ENCODE measurements around the gene STK26.
"Not testable (repeated sequence)": the region's sequence is repeated elsewhere in the genome, so short reads cannot be mapped to it uniquely, and the experiment has no call there.

STK26 gene

DNA sequence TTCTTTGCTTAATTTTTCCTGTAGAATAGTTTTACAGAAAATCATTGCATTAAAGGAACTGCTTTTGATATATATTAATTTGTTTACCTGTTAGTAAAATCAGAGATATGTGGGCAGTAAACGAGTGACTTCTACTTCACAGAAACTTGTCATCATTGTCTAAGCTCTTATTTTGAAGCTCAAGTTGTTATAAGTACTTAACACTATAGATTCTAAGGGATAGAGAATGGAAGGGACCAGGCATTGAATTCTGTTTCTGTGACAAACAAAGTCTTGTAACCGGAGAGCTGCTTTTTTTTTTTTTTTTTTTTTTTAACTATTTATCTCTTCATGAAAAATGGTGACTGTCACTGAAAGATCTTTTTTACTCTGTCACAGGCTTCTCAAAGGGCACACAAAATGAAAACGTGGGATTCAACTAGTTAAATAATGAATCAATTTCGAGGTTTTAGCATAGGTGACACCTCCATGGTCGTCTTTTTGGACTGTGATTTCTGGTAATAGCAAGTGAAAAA, 14.4 kb downstream of the STK26 start:
- no peak for DNase-seq (ENCODE audit: low spot score)

DNA sequence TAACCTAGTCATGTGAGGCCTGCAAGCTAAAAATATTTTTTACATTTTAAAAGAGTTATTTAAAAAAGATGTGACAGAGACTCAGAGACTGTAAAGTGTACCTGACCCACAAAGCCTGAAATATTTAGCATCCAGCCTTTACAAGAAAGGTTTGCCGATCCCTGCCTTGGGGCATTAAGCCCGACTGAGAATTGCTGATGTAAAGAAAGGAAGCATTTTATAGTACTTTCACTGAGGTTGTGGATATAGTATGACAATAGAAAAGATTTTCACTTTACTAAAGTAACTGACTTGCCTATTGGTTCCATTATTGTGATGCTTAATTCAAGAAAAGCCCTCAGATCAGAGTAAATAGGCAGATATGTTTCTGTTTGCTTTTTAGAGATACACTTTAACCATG, 17.0 kb downstream of the STK26 start:
- DNase-seq (ENCODE audit: low spot score) = no peak

DNA sequence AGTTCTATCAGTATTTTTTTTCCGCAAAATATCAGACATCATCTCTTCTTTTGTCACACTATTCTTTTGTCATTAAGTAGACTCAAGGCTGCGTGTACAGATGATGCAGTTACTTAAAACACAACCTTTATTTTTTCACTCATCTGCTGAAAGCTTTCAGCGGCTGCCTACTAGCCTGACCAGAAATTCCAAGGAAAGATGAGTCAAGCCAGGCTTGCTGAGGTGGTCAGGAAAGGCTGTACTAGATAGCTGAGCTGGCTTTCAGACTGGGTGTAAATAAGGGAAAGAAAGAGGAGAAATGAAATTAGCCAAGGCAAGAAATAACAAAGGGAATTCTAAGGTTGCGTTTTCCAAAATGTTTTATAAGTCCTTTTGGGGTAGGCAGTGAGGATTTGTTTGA, 17.9 kb downstream of the STK26 start:
- no peak for DNase-seq (ENCODE audit: low spot score)

DNA sequence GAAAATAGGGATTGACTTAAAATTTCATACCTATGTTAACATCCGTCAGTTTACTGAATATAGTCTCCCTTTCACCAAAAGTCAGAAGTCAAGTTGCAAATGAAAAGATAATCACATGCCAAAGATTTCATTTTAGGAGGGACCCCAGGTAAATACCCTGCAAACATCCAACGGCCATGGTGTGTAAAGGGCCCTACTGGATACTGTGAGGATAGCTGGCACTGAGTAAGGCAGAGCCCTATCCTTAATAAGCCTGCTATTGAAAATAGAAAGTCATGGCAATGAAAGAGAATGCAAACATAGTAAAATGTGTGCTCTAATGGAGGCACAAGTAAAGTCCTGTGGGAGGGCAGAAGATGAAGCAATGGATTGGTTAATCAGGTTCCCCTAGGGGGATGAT, 20.9 kb downstream of the STK26 start:
- DNase-seq (ENCODE audit: low spot score) = no peak

DNA sequence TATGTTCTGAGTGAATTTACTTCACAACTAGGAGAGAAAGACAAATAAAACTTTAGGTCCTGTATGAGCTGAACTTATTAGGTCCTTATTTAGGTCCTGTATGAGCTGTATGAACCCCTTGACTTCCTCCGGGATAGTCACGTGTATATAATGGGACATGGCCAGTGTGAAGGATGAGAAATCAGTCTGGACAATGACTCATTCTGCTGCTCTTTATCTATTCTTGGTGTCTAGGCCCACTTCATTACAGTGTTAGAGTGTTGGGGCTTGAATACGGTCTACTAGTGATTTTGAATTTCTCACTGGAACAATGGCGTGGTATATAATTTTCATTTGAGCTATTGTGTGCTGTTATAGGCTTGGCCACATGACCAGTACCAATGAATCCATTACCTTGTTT, 21.9 kb downstream of the STK26 start:
- no peak for DNase-seq (ENCODE audit: low spot score)

DNA sequence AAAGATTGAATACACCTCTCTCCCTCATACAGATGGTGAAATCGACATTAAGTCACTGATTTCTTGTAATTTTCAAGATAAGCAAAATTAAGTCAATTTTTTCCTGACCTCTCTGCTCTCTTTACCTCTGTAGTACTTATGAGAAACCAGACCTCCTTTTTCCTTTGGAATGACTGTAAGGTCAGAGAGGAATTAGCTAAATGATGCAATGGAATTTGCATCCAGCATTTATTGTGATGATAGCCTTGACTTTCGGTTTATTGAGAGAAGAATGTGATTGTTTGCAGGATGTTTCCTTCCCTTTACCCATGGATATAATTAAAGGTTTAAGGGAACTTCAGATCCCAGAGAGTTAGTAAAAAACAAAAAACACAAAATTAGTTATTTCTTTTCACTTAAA, 22.4 kb downstream of the STK26 start:
- DNase-seq (ENCODE audit: low spot score) = no peak

DNA sequence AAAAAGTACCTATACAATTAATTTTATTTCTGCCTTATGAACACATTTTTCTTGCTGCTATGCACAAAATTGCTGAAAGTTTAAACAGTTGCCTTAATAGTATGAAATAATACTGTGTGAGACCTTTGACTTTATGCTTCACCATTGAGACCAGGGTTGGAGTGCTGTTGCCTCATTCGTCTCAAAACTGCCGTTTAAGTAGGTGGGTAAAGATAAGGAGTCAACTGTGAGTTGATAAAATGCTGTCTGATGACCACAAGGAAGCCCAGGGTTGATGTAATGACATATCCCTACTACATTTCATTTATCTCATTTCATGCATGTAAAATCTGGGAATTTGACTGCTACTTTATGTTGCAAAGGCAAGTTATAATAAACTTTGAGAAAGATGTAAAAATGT, 23.4 kb downstream of the STK26 start:
- no peak for DNase-seq (ENCODE audit: low spot score)

DNA sequence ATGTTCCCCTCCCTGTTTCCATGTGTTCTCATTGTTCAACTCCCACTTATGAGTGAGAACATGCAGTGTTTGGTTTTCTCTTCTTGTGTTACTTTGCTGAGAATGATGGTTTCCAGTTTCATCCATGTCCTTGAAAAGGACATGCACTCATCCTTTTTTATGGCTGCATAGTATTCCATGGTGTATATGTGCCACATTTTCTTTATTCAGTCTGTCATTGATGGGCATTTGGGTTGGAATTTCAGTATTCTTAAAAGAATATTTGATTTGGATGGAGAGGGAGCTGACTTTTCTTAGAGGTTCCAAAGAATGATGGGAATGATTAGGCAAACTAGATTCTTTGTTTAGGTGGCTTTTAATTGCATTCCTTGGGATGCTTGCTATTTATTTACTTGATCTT, 28.7 kb downstream of the STK26 start:
- not testable (repeated sequence) for DNase-seq (ENCODE audit: low spot score)

DNA sequence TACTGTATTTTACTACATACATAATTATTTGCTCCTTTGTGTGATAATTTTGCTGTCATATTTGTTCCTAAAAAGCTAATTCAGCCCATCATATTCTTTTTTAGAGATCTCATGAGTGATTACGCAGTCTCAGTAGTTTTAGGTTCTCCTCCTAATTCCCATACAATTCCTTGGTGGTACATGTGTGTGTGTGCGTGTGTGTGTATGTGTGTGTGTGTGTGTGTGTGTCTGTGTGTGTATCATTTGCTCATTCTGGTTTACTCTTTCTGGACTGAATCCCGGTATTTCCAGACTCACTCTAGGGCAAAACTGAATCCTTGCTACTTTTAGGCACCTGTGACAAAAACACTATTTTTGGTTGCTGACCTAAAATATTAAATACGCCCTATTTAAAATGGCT, 34.9 kb downstream of the STK26 start:
- no peak for DNase-seq (ENCODE audit: low spot score)

DNA sequence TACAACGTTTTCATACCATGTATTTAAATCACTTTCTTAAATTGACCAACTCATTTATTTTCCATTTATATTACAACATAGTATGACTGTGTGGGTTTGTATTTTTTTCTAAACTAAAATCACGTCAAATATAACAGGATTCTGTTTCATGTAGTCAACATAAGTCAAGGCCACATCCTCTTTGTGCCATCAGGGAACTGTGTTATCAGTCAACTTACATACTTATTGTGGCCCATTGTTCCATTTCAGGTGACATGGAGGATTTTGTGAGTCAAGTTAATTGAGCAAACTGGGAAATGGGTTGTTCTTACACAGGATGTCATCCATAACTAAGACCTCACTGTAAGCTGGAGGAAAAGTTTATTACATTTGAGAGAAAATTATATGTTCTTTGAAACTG, 35.9 kb downstream of the STK26 start:
- no peak for DNase-seq (ENCODE audit: low spot score)

DNA sequence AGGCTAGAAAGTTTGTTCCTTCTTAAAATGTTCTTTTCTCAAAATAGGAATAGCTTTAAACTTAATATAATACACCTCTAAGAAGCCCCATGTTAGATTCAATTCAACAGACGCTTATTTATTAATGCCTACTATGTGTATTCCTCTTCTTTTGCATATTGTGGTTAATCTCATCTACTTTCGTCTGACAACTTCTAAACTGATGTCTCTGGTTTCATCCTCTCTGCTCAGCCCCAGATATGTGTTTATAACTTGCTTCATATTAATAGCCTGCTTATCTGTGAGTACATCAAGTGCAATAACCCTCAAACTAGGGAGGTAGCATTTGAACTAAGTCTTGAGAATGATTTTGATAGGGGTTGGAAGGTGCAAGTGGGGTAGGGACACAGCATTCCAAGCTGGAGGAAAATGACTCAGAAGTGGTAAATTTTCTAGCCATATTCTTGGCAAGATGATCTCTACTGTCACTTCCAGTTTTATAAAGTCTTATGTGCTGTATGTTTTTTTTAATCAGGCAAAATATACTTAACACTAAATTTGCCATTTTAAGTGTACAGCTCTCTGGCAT, 37.0 kb downstream of the STK26 start:
- DNase-seq (ENCODE audit: low spot score) = no peak

DNA sequence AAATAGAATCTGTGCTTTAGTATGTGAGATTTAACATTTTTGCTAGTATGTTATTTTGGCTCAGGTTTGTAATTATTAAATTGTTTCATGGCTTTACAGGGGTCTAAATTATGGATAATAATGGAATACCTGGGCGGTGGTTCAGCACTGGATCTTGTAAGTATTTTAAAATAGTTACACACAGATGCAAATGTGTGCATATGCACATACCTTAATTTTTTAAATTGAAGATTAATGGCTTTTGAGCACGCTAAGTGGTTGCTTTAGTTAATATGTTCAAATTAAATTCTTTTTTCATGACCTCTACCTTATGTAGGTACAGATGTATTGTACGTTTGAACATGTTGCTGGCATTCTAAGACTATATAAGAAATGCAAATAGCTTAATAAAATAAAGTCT, 40.2 kb downstream of the STK26 start:
- DNase-seq (ENCODE audit: low spot score) = no peak

DNA sequence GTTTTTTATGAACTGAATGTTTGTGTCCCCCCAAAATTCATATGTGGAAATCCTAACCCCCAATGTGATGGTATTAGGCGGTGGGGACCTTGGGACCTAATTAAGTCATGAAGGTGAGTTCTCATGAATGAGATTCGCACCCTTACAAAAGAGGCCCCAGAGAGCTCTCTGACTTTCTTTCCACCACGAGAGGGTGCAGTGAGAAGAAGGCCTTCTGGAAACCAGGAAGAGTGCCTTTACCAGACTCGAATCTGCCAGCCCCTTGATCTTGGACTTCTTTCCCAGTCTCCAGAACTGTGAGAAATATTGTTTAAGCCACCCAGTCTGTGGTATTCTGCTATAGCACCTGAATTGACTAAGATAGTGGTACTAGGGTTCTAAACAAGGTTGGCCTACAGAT, 40.8 kb downstream of the STK26 start:
- no peak for DNase-seq (ENCODE audit: low spot score)

DNA sequence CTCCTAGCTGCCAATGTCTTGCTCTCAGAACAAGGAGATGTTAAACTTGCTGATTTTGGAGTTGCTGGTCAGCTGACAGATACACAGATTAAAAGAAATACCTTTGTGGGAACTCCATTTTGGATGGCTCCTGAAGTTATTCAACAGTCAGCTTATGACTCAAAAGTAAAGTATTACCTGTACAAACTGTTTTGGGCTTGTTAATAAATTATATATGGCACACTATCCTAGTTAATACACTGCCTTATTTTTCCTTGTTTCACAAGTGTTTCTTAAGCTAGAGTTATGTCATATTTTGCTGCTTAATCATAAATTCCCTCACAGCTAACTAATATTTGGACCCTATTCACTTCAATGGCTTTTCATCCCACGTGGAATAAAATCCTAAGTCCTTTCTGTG, 45.3 kb downstream of the STK26 start:
- DNase-seq (ENCODE audit: low spot score) = no peak

DNA sequence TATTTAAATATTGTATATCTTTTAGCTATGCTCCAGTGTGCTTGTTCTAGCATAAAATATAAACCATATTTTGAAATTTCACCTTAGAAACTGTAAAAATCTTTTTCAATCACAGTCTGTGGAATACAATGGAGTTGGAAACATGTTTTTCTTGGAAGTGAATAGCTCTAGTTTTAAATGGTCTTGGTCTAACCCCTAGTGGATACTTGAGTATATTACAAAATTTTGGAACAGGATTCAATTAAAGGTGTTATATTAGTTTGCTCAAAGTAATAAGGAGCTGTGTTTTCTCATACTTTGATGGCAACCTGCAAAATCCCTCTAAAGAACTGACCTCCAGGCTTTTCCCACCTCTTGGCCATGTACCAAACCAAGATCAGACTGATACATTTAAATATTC, 48.2 kb downstream of the STK26 start:
- DNase-seq (ENCODE audit: low spot score) = peak; percentile 11

DNA sequence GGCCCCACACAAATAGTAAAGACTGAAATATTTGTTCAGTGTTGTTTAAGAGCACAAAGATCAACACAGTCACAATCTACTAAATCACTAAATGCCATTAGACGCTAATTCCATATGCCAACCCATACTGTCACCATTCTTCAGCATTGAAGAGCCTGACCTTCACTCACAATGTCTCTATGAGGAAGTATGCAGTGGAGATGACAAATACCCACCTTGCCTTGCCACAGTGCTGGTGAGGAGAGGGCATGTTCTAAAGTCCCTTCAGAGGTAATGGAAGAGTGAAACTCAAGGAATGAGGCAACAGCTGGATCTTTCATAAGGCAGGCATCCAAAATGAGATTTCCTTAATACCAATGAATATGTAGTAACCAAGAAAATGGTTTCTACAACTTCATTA, 54.3 kb downstream of the STK26 start:
- DNase-seq (ENCODE audit: low spot score) = no peak

DNA sequence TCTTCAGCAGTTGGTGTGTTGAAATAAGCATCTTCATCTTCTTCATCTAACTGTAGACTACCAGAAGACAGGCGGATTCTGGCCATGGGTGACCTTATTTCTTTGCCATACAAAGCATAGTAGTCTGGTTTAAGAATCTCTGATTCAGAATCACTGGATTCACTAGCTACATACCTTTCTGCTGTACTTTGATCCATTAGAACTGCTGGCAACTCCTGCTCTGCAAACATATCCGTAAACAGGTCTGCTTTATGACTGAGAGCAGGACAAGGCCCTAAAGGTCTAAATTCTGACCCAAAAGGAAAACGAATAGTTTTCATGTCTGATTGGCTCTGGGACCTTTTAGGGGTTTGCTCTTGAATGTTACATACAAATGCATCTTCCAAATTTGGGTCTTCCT, 54.8 kb downstream of the STK26 start:
- no peak for DNase-seq (ENCODE audit: low spot score)

DNA sequence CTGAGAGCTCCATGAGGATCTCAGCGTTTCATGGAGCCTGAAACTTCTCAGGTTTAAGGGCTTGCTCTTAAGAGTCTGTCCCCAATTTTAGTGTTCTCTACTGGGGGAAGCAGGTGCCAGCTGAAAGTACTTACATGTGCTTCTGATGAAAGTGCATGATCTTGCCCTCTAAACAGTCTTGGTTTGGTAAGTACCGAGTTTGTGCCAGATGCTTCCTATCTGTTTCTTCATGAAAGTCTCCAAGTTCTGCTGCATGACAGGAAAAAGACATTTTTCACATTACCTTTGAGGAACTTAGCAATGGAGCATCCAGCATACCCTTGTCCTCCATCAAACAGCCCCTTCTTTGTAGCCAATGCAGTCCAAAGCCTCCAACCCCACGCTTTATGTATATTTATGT, 62.7 kb downstream of the STK26 start:
- no peak for DNase-seq (ENCODE audit: low spot score)

DNA sequence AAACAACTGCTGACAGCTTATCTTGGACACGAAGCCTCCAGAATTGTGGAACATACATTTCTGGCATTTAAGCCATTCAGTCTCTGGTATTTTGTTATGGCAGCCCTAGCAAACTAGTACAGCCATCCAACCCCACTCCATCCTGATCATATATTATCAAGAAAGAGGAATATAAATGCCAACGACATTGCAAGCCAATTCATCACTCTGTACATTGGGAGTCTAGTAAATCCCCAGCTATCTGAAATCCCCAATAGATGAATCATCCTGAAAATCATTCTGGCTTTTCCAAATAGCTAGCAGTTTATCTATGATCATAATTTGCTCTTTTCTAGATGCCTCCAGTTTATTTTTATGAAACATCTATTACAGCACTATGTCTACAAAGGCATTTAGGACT, 63.6 kb downstream of the STK26 start:
- no peak for DNase-seq (ENCODE audit: low spot score)

DNA sequence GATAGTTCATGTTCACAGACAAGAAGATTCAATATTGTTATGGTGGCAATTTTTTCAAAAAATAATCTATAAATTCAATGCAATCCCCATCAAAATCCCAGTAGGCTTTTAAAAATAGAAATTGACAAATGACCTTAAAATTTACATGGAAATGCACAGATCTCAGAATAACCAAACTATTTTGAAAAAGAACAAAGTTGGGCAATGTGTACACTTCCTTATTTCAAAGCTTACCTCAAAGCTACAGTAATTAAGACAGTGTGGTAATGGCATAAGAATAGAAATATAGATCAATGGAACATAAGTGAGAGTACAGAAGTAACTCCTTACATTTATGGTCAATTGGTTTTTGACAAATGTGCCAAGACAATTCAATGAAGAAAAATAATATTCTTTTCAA, 65.8 kb downstream of the STK26 start:
- no peak for DNase-seq (ENCODE audit: low spot score)

DNA sequence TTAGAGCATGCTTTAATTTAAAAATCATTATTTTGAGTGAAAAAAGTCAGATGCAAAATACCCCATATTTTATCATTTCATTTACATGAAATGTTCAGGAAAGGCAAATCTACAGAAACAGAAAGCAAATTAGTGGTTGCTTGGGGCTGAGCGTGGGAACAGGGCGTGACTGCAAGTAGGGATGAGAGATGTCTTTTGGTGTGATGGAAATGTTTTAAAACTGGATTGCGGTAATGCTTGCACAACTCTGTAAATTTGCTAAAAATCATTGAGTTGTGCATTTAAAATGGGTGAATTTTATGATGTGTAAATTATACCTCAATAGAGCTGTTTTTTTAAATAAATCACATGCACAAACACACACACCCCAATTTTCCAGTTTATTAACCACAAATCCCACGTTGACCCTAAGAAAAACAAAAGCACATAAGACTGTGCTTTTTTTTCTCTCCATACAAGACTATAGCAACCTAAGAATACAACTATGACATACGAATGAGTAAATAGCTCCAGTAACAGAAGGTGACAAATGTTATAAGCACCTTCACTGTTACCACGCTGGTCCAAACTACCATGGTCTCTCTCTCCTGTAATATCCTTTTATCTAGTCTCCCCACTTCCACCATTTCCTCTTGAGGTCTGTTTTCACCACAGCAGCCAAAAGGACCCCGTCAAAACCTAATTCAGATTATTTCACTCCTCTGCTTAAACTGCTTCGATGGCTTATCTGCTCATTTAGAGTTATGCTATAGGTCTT, 67.5 kb downstream of the STK26 start:
- DNase-seq (ENCODE audit: low spot score) = no peak

DNA sequence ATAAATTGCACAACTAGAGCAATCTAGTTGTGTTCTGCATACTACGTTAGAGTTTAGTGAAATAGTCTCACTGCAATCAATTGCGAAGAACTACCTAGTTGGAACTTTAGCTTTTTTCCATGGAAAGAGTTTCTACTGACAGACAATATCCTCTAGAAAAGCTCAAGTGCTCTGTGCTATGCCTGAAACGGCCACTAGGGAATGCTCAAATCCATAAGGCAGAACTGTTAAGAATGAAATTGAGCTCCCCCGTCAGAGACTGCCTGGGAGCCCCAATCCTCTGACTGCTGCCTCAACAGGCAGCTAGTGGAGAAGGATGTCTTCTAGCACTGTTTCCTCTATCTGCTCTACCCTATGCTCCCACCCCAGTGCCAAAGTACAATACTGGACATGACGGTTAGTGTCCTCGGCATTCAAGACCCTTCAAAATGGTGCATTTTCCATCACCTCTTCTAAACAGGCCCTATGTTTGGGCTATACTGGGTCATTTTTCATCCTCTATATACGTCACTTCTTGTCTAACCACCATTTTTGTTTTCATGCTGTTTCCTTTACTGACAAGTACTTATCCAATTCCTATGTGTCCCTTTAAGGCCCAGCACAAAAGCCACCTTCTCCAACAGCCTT, 69.5 kb downstream of the STK26 start:
- DNase-seq (ENCODE audit: low spot score) = peak; percentile 66

DNA sequence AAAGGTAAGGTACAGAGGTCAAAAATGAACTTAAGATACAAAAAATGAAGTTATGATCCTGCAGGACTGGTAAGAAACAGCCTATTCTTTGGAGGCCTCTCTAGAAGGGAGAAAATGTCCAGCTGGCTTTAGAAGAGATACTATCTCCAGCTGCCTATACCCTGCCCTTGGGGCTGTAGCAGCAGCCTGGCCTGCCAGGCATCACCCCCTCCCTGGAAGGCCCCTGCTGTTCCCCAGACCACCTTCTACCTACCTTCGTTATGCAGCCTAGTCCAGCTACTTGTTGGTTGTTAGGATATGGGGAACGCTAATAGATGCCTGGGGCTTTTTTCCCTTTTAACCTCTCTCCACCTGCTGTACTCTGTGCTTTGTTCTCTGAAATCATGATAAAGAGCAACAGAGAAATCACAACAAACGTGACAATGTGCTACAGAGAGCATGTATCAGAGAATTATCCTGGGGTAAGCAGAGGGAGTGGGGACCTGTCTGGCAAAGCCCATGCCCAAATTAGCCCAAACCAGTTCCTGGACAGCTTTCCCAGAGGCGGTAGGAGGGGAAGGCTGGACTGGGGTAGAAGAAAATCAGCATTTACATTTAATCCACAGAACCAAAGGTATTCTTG, 70.2 kb downstream of the STK26 start:
- DNase-seq (ENCODE audit: low spot score) = no peak
